NT2/D1 (cell line): ENCODE results near the gene ELP5.

ENCODE experiments used
- DNase-seq: peaks from one replicate; pipeline ENCODE4 v3.0.0-alpha.2; 2011; ENCODE audit warnings: low read depth, low spot score
- H3K27me3 ChIP-seq: 2 replicates; pipeline ENCODE4 v1.6.0; 2011; ENCODE audit warnings: mild to moderate bottlenecking; ENCODE audit not compliant: insufficient read length, insufficient read depth
- H3K36me3 ChIP-seq: 2 replicates; pipeline ENCODE4 v1.6.1; 2011; ENCODE audit warnings: mild to moderate bottlenecking, low read length, mixed read lengths; ENCODE audit not compliant: insufficient read depth, insufficient read length
- H3K4me1 ChIP-seq: 2 replicates; pipeline ENCODE4 v1.5.1; 2011; ENCODE audit not compliant: insufficient read depth, insufficient read length
- H3K4me3 ChIP-seq: 2 replicates; pipeline ENCODE4 v1.5.1; 2011; ENCODE audit warnings: low read depth; ENCODE audit not compliant: insufficient read length
- H3K9ac ChIP-seq: 2 replicates; pipeline ENCODE4 v1.6.0; 2011; ENCODE audit warnings: low read depth; ENCODE audit not compliant: insufficient read length
- H3K9me3 ChIP-seq: 2 replicates; pipeline ENCODE4 v1.5.1; 2011; ENCODE audit warnings: mild to moderate bottlenecking, low read length; ENCODE audit not compliant: insufficient read depth
- SUZ12 ChIP-seq: IDR thresholded peaks from 2 replicates; pipeline ENCODE4 v1.6.1; 2011; ENCODE audit not compliant: insufficient read length, insufficient read depth; ENCODE audit errors: extremely low read depth
- YY1 ChIP-seq: IDR thresholded peaks from 2 replicates; pipeline ENCODE4 v1.6.1; 2011; ENCODE audit not compliant: insufficient read length, insufficient read depth
- ZNF274 ChIP-seq: IDR thresholded peaks from 2 replicates; pipeline ENCODE4 v1.6.1; 2011; ENCODE audit warnings: mild to moderate bottlenecking, low read depth, low read length

Gene ELP5

DNA sequence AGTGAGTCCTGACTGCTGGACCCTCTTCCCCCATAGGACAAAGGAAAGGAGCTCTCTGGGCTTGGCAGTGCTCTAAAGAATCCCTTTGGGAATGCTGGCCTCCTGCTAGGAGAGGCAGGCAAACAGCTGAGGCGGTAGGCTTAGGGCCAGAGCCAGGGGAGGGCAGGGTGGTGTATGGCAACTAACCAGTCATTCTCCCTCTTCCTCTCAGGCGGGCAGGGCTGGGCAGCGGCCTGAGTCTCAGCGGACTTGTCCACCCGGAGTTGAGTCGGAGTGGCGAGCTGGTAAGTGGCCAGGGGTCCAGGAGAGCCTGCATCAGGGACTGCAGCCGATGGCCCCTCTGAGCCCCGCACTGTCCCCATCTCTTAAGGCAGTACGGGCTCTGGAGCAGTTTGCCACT lies 27.9 kb upstream of the ELP5 start:
- Histone ChIP-seq H3K9me3 (no peaks in the 10 kb centered on the region), H3K27me3 (no peaks in the 10 kb centered on the region), H3K4me3 (no peak overlapping the region), H3K4me1 (peaks cover 22% of the 10 kb centered on the region), H3K9ac (no peak overlapping the region), H3K36me3 (peaks cover 81% of the 10 kb centered on the region)
- TF ChIP-seq ZNF274 (no peak), YY1 (no peak), SUZ12 (no peak)
- DNase-seq: no peak

DNA sequence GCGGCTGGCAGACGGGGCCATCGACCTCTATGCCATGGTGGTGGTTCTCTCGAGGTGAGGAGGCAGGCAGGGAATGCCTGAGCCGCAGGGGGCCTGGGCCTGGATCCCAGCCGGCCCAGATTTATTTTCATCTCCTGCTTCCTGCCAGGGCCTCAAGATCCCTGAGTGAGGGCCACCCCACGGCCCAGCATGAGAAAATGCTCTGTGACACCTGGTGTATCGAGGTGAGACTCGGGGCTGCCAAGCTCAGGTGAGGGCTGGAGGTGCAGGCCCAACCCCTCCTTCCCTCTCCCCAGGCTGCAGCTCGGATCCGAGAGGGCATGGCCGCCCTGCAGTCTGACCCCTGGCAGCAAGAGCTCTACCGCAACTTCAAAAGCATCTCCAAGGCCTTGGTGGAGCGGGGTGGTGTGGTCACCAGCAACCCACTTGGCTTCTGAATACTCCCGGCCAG lies 27.3 kb upstream of the ELP5 start:
- Histone ChIP-seq H3K9me3 (no peaks in the 10 kb centered on the region), H3K27me3 (no peaks in the 10 kb centered on the region), H3K36me3 (peaks cover 87% of the 10 kb centered on the region), H3K4me1 (peaks cover 20% of the 10 kb centered on the region), H3K9ac (no peak overlapping the region), H3K4me3 (no peak overlapping the region)
- no peak for DNase-seq
- TF ChIP-seq SUZ12 (no peak), ZNF274 (no peak), YY1 (no peak)

DNA sequence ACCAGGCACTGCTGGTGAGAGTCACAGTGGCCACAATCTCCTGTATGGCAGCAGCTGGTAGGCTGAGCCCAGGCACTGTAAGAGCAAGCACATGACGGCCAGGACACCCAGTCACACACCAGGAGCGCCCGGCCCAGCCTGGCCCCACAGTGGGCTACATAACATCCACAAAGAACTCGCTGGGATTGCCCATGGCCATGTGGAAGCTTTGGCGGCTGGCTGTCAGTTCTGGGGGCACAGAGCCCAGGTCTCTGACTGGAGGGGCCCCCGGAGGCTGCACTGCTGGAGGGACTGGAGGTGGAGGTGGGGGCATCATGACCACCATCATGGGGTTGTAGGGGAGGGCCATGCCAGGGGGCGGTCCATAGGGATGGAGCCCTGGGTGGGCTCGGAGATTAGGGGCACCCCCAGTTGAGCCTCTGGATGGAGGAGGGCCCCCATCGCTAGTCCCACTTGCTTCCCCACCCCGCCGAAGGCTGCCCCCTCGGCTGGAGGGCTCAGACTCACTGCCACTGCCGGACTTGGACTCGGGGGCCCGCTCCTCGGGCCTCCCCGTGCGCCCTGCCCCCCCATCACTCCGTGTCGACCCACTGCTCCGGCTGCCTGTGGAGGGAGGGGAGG lies 26.2 kb upstream of the ELP5 start:
- no peak for TF ChIP-seq ZNF274
- TF ChIP-seq YY1: no peak
- no peak for TF ChIP-seq SUZ12

DNA sequence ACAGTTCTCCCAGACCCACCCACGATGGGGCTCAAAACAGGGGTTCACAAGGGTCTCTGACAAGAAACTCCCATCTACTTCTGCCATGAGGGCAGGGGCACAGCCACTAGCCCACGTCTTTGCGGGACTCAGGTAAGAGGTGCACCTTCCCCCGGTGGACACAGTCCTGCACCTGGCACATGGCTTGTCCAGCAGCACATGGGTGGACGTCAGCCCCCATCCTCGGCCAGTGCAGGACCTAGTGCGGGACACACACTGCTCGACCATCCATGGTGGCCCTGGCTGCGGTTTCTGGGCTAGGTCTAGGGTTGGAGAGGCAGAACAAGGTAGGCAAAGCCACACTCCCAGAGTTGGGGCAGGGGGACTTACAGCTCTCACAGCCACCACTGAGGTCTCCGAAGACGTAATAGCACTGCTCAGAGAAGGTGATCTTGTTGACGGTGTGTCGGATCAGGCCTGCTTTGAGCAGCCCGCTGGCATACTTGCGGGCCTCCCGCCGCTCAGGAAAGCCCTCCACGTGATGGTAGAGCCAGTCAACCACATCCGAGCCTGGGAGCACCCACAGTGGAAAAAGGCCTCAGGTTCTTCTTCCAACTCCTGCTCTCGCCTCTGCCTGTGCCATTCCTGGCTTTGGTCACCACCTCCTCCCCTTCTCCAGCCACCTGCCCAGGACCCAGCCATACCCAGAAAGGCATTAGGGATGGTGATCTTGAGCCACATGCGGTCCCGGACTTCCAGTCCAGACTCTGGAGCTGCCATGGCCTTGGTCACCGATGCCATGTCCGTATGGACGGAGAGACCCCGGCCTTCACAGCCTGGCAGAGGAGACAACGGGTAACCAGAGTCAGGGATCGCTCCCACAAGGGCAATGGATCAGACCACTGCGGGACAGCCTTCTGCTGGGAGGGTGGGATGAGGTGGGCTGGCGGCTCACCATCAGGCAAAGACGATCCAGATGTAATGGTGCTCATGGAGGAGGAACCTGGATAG lies 25.0 kb upstream of the ELP5 start:
- no peak overlapping the region for H3K9ac ChIP-seq
- H3K4me1 ChIP-seq: peaks cover 15% of the 10 kb centered on the region
- H3K36me3 ChIP-seq: peaks cover 89% of the 10 kb centered on the region
- DNase-seq: no peak
- no peaks in the 10 kb centered on the region for H3K27me3 ChIP-seq
- no peak overlapping the region for H3K4me3 ChIP-seq
- TF ChIP-seq YY1 (no peak), SUZ12 (no peak), ZNF274 (no peak)
- no peaks in the 10 kb centered on the region for H3K9me3 ChIP-seq

More for the DNA sequence above, 26.2 kb upstream of the ELP5 start:
- Histone ChIP-seq H3K9ac (no peak overlapping the region), H3K4me1 (peaks cover 20% of the 10 kb centered on the region), H3K27me3 (no peaks in the 10 kb centered on the region), H3K4me3 (no peak overlapping the region), H3K9me3 (no peaks in the 10 kb centered on the region), H3K36me3 (peaks cover 96% of the 10 kb centered on the region)
- no peak for DNase-seq

DNA sequence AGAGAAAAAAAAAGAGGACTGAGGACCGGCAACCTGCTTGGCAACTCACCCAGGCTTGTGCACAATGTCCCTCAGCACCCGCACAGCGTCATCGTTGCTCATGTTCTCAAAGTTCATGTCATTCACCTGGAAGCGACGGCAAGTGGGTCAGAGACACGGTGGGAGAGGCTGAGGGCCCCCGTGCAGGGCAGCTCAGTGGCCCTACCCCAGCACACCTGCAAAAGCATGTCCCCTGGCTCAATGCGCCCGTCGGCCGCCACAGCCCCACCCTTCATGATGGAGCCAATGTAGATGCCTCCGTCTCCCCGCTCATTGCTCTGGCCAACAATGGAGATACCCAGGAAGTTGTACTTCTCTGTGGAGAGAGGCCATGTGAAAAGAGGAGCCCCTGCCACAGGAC lies 23.1 kb upstream of the ELP5 start:
- H3K4me1 ChIP-seq: peaks cover 8% of the 10 kb centered on the region
- peaks cover 69% of the 10 kb centered on the region for H3K36me3 ChIP-seq
- no peaks in the 10 kb centered on the region for H3K9me3 ChIP-seq
- H3K9ac ChIP-seq: no peak overlapping the region
- TF ChIP-seq YY1: no peak
- TF ChIP-seq SUZ12: no peak
- TF ChIP-seq ZNF274: no peak
- no peak for DNase-seq
- H3K27me3 ChIP-seq: no peaks in the 10 kb centered on the region
- no peak overlapping the region for H3K4me3 ChIP-seq

DNA sequence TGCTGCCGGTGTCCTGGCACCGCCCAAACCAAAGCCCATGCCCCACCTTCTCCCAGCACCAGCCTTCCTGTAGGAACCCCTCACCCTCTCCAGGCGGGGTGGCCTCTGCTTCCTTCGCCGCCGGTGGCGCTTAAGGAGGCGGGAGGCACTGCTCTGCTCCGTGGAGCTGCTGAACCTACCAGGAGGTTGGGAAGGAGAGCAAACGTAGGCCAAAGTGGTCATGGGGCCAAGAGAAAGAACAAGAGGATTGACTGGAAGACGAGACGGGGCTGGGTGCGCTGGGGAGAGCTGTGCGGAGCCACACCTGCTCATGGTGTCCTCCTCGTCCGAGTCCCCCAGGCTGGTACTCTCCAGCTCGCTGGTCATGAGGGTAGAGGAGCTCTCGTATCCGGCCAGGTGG lies 22.5 kb upstream of the ELP5 start:
- Histone ChIP-seq H3K36me3 (peaks cover 65% of the 10 kb centered on the region), H3K9me3 (no peaks in the 10 kb centered on the region), H3K4me3 (no peak overlapping the region), H3K4me1 (peaks cover 6% of the 10 kb centered on the region), H3K27me3 (no peaks in the 10 kb centered on the region), H3K9ac (no peak overlapping the region)
- TF ChIP-seq SUZ12 (no peak), YY1 (no peak), ZNF274 (no peak)
- DNase-seq: no peak

DNA sequence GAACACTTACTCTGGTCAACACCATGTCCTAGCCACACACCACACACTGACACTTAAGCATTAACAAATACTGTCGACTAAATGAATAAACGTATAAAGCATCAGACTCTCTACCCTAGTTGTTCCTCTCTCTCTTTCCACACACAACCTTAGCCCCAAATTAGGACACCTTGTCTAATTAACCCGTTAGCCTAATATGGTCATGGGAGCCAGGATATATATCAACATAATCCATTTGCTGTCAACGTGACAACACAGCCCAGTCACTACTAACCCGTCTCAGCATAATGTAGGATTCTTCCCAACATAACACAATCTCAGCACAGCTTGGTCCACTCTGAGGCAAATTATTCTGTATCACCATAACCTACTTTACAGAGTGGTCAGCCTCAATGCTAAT lies 19.9 kb upstream of the ELP5 start:
- H3K36me3 ChIP-seq: peaks cover 65% of the 10 kb centered on the region
- H3K4me1 ChIP-seq: peaks cover 10% of the 10 kb centered on the region
- H3K27me3 ChIP-seq: no peaks in the 10 kb centered on the region
- TF ChIP-seq SUZ12 (no peak), ZNF274 (no peak), YY1 (no peak)
- H3K4me3 ChIP-seq: peak overlapping the region; percentile 26
- no peaks in the 10 kb centered on the region for H3K9me3 ChIP-seq
- DNase-seq: no peak
- H3K9ac ChIP-seq: no peak overlapping the region
